Endometrium (tissue), 2 donors: Measurements from ENCODE around the gene SPSB2.
A peak's percentile ranks its signal among the peaks of the same experiment; 100 is the strongest.

Experiments used
- FAIRE-seq: peaks from 2 replicates; lab custom pipeline; 2012; peaks lifted over from hg19 to GRCh38; lab: Jason Lieb, UNC
- donor health status: control.
- donor health status: control.

Gene SPSB2

DNA sequence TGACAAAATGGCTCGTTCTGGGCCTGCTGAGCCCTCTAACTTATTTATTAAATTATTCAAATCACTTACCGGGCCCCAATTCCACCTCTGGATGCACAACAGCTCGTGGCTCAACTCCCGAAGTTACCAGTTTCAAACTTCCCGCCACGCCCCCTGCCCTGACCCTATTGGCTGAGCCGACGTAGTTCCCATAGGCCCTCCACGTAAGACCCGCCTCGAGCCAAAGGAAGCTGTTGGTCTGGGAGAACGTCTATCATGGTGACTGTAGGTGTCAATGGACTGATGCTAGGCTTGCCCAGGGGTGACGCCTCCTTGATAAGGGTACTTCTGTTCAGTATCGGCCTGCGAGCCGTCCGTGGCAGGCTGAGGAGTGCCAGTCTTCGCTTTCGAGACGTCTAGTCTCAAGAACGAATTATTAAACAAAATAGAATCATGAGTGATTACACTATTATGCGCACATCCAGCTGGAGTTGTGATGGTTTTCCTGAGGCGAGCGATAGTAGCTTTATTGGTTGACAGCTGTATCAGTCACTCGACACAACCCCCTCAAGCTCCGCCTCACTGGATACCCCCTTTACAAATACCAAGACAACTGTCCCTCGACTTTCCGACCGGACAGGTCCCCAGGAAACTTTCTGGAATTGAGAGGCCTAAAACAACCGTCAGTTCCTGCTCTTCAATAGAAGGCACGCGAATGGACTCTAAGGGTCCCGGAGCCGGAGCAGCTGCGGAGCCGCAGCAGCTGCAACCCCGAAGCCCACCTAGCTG lies 21.8 kb downstream of the SPSB2 start, which contains the start of gene CDCA3:
TSS of gene CDCA3 (minus strand) at position 134 of the 768 bp plus-strand sequence. CDS start 334 bp downstream, outside the sequence.
- FAIRE-seq, result peak; percentile 78

GRCh38 chr12:6850796-6851152 lies 22.3 kb downstream of the SPSB2 start:
- FAIRE-seq, result no peak

DNA sequence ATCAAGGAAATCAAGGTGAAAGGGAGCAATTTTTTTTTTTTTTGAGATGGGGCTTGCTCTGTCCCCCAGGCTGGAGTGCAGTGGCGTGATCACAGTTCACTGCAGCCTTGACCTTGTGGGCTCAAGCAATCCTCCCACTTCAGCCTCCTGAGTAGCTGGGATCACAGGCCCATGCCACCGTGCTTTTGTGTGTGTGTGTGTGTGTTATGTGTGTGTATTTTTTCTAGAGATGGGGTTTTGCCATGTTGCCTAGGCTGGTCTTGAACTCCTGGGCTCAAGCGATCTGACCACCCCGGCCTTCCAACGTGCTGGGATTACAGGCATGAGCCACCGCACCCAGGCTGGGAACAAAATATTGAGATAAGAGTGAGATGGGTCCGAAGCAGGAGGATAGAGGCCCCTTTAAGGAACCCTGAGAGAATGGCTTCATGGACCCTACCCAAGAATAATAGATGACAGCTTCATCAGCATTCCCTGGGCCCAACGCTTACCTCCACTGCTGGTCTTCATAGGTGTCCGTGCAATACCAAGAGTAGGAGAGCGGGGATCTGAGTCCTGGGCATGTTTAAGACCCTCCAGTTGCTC lies 23.0 kb downstream of the SPSB2 start:
- no peak for FAIRE-seq

- no peak for FAIRE-seq
Observed at GRCh38 chr12:6849427-6849826, 23.7 kb downstream of the SPSB2 start.

DNA sequence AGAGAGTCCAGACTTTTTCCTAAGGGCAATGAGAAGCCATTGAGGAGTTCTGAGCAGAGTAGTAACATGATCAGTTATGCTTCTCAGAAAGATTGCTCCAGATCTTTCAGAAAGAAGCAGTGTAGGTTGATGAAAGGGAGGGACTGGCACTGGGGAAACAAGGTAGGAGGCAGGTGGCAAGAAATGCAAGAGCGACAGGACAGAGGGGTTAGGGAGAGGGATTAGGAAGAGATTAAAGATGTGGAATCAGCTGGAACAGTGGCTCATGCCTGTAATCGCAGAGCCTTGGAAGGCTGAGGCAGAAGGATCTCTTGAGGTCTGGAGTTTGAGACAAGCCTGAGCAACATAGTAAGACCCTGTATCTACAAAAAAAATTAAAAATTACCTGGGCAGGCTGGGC lies 25.4 kb downstream of the SPSB2 start:
- no peak for FAIRE-seq

DNA sequence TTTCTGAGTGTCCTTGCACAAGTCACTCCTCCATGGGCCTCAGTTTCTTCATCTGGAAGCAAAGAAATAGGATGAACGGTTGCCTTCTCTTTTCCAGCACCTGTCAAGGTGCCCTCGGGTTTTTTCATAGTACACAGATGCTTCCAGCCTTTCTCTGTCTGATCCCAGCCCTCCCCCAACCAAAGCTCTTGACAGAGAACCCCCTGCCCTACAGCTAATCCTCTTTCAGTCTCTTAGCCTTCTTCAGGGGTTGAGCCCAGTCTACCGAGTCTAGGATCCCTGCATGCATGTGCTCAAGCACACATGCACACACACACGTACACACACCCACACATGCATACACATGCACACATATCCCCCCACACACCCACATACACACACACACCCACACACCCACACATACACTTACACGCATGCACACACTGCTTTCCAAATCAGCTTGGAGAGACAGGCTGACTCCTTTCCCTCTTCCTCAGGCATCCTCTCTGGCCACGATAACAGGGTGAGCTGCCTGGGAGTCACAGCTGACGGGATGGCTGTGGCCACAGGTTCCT lies 26.7 kb downstream of the SPSB2 start:
- FAIRE-seq, result no peak

DNA sequence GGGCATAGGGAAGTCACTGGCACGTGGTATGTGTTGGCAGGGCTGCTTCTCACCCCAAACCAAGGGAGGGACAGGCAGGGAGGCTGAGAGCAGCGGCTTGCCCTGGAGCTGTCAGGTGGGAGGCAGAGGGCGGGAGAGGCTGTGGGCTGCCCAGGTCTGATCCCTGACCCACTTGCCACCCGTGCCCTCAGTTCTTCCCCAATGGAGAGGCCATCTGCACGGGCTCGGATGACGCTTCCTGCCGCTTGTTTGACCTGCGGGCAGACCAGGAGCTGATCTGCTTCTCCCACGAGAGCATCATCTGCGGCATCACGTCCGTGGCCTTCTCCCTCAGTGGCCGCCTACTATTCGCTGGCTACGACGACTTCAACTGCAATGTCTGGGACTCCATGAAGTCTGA lies 27.7 kb downstream of the SPSB2 start:
- FAIRE-seq, result no peak

- no peak for FAIRE-seq
Observed at GRCh38 chr12:6843118-6843902, 29.8 kb downstream of the SPSB2 start.

DNA sequence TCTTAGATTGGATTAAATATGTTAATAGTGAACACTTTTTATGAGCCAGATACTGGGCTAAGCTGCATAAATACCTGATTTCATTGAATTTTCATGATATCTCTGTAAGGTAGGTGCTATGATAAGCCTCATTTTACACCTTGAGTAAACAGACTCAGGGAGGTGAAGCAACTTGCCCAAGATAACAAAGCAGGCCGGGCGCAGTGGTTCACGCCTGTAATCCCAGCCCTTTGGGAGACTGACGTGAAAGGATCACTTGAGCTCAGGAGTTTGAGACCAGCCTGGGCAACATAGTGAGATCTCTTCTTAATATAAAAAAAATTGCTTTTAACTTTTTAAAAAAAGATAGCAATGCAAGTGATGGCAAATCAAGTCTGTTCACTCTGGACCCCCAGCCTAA lies 31.0 kb downstream of the SPSB2 start:
- no peak for FAIRE-seq

- FAIRE-seq, result no peak
Observed at GRCh38 chr12:6840761-6841515, 32.2 kb downstream of the SPSB2 start, which contains the start of gene GNB3. TSS of gene GNB3 (plus strand) at chr12:6840925. CDS start at chr12:6841288, 363 bp downstream.

GRCh38 chr12:6840330-6840729 lies 32.8 kb downstream of the SPSB2 start:
- FAIRE-seq, result no peak

DNA sequence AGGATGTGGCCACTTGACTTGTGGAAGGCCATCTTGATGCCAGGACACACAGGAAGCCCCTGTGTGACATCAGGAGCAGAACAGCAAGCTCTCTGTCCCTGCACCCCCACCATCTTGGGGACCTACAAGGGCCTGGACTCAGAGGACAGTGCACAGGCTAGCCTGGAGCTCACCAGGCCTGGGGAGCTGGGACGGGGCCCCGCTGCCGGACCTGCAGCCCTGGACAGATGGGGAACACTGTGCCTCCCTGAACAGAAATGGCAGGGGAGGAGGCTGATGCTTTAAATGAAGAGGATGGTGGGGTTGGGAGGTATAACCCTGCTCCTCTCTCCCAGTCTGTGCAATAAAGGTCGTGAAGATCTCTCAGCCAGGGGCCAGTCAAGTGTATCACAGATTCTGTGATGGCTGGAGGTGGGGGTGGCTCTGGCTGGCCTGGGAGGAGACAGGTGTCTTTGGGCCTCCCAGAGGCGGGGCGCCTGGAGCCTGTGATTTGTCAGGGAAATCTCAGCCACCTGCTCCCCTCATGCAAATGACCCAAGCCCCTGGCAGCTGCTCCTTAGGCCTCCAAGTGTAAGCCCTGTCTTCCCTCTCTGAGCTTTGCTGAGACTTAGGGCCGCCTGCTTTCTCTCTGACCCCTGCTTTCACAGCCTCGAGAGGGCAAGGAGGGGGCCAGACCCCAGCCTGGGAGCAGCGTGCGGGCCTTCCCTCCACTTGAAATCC lies 33.5 kb downstream of the SPSB2 start:
- no peak for FAIRE-seq

DNA sequence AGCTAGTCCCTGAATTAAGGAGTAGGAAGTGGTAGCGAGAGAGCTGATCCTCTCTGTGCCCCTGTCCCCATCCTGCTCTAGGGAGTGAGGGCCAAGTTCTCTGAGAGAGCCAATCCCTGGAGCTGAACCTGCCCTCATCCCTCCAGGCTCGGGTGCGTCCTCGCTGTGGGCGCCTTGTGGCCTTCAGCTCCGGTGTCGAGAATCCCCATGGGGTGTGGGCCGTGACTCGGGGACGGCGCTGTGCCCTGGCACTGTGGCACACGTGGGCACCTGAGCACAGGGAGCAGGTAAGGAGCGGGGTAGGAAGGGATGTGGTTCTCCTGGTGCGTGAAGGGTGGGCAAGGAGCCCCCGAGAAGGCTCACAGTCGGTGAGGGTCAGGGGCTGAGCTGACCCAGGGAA lies 34.2 kb downstream of the SPSB2 start:
- FAIRE-seq, result no peak

- no peak for FAIRE-seq
Observed at GRCh38 chr12:6837370-6838060, 35.6 kb downstream of the SPSB2 start.

GRCh38 chr12:6836851-6837250 lies 36.3 kb downstream of the SPSB2 start:
- FAIRE-seq, result no peak

DNA sequence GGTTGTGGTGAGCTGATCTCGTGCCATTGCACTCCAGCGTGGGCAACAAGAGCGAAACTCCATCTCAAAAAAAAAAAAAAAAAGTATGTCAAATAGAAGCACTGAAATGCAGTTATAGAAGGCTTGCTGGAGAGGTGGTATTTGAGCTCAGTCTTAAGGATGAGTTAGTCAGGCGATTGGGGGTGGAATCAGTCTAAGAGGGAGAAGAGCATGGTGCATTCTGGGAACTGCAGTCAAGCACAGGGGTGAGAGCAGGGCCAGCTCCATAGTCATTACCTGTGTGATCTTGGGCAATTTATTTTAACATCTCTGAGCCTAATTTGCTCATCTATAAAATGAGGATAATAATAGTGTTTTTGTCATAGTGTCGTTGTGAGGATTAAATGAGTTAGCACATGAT lies 38.2 kb downstream of the SPSB2 start:
- FAIRE-seq, result no peak

GRCh38 chr12:6834254-6834653 lies 38.8 kb downstream of the SPSB2 start:
- no peak for FAIRE-seq

GRCh38 chr12:6833189-6833890 lies 39.8 kb downstream of the SPSB2 start:
- FAIRE-seq, result no peak

DNA sequence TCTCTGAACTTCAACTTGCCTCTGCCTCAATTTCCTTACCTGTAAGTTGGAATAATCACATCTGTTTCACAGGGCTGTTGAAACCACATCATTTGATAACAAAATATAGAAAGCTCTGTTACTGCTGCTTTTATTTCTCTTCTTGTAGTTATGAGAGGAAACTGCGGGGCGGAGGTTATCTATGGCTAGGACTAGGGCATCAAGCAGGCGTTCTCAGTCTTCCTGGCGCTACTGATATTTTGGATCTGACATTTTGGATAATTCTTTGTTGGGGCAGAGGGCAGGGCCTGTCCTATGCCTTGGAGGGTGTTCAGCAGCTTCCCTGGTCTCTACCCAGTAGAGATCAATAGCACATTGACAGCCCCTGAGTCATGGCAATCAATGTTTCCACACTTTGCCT lies 41.0 kb downstream of the SPSB2 start:
- FAIRE-seq, result no peak

GRCh38 chr12:6831450-6831995 lies 41.6 kb downstream of the SPSB2 start:
- FAIRE-seq, result no peak
